ENCODE results near the gene DOCK11. TPM values are rescaled to one million over a fixed set of nuclear protein-coding genes. Genes with fewer than 3 reads are reported as not detected.
"Not testable (repeated sequence)": the region's sequence is repeated elsewhere in the genome, so short reads cannot be mapped to it uniquely, and the experiment has no call there.

The DOCK11 gene
- total and polyA plus RNA-seq, 2 of the 4 experiments (the other 2 are of a cell fraction) = 3.9 to 13.1 TPM

DNA sequence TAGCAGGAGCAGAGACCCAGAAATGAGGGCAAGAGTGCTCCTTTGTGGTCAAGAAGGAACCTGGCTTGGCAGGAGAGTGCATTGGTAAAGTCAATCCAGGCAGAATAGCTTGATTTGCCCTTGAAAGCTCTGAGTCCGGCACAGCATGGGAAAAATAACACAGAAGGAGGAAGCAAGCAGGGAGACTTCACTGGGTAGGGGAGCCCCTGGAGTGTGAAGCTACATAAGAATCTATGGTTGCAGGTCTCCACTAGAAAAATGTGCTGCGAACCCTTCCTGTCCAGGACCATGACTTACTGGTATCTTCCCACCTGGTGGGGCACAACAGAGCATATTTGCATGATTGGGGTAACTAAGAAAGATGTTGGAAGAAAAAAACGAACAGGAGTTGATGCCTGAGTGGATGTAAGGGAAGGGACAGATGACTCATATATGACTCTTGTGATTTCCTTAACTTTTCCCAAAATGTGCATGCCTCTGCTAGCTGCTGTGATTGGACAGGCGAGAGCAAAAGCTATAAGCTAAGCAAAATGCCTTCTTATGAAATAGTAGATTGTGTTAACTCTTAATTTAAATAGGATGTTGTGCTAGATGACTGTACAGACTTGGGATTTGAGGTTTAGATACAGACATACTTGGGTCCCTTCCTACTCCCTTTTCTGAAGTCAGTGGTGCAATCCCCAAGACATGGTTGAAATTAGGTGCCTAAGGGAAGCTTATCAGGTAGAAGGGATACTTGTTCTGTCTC lies 235.1 kb downstream of the DOCK11 start:
- 0 out of 2 replicates have a peak overlapping the region, but pooled peaks have one; percentile 13 for H3K9ac ChIP-seq (ENCODE audit: low read depth, low read length)
- no peaks in the 10 kb centered on the region for H3K9me3 ChIP-seq (ENCODE audit: control insufficient read depth, insufficient read depth, low read length)
- H3K56ac ChIP-seq (ENCODE audit: extremely low read depth, insufficient read depth, low read length) = peak overlapping the region; percentile 24; the same call in 1 of the 2 replicates
- no peak overlapping the region for H2AFZ ChIP-seq (replicated peaks; ENCODE audit: low read length, poor library complexity)
- H3K4ac ChIP-seq (ENCODE audit: low read depth, low read length) = peak overlapping the region; percentile 47
- peak overlapping the region; percentile 58; the same call in 1 of the 2 replicates for H3K27ac ChIP-seq (ENCODE audit: insufficient read depth, low read length)
- intact Hi-C loops (cut with micrococcal nuclease) (no loop called here), in situ Hi-C loops (cut with MboI; ENCODE audit: low sequenced_read_pairs) (no loop called here), dilution Hi-C loops (cut with HindIII; ENCODE audit: low sequenced_read_pairs, unreplicated experiment) (no loop called here)
- peak overlapping the region; percentile 76 for H3K4me2 ChIP-seq (ENCODE audit: low read depth, low read length)
- H3K79me1 ChIP-seq (ENCODE audit: low read depth in 1 of 2, low read length in 2 of 2) = peaks cover 0 to 6% of the 10 kb centered on the region in 2 experiments; a peak in 1 of 4 replicates
- H3K4me1 ChIP-seq (ENCODE audit: control insufficient read depth, insufficient read depth, low read length) = peaks cover 9% of the 10 kb centered on the region
- ChIA-PET POLR2A (ENCODE audit: unreplicated experiment) (no interaction called here), CTCF (interaction anchor here (1.0 kb wide), 2 partner anchors 37 to 54 kb away, joined by 3 to 6 read pairs; no protein-coding TSS in a partner anchor)
- peak overlapping the region; percentile 52 for H2BK120ac ChIP-seq (ENCODE audit: low read depth, low read length)
- TF ChIP-seq NFE2L2 (IDR thresholded peaks at IDR 0.05; ENCODE audit: low read depth, low read length) = no peak
- peak; percentile 56 for TF ChIP-seq MAFK (IDR thresholded peaks at IDR 0.05; ENCODE audit: low read depth, low read length)
- TF ChIP-seq FOS (IDR thresholded peaks at IDR 0.05; ENCODE audit: low read depth, low read length) = peak; percentile 45; the same call in 1 of the 2 replicates
- peak; percentile 62 for TF ChIP-seq CEBPB (IDR thresholded peaks at IDR 0.05; ENCODE audit: low read depth, low read length)
- ATAC-seq (ENCODE audit: low read depth) (peak; percentile 42), DNase-seq (peak; percentile 85)
- H3K14ac ChIP-seq (replicated peaks; ENCODE audit: low read depth, low read length) = 0 out of 2 replicates have a peak overlapping the region, but pooled peaks have one; percentile 46
- H2BK15ac ChIP-seq (ENCODE audit: low read depth, low read length) = no peak overlapping the region; the same call in 2 of the 3 replicates
- no CpG with 5 or more reads among the region's 4 CpGs for WGBS, 2 experiments (ENCODE audit: extremely low coverage in 2 of 2, insufficient read length in 1 of 2)
- H2AK5ac ChIP-seq (ENCODE audit: low read depth, low read length) = peak overlapping the region; percentile 40; the same call in 1 of the 2 replicates
- no TSS peak for BruUV-seq (replicated peaks)
- peak overlapping the region; percentile 34; the same call in 1 of the 2 replicates for H3K18ac ChIP-seq (ENCODE audit: low read depth, low read length)
- peak overlapping the region; percentile 75 for H2BK5ac ChIP-seq (ENCODE audit: low read depth, low read length, poor library complexity, severe bottlenecking)
- H4K5ac ChIP-seq (ENCODE audit: low read depth, low read length) = 0 out of 2 replicates have a peak overlapping the region, but pooled peaks have one; percentile 43
- peak overlapping the region; percentile 36; the same call in 1 of the 2 replicates for H2BK20ac ChIP-seq (ENCODE audit: low read depth, low read length)
- peak overlapping the region; percentile 63 for H4K91ac ChIP-seq (ENCODE audit: insufficient read depth, low read depth, low read length)
- no peaks in the 10 kb centered on the region for H3K27me3 ChIP-seq (ENCODE audit: control insufficient read depth, insufficient read depth, low read length)
- no peak overlapping the region for H3K4me3 ChIP-seq (ENCODE audit: insufficient read depth, low read depth, low read length)
- no peaks in the 10 kb centered on the region for H4K20me1 ChIP-seq (ENCODE audit: insufficient read depth, low read length)
- no peaks in the 10 kb centered on the region for H3K36me3 ChIP-seq (ENCODE audit: control insufficient read depth, insufficient read depth, low read length)
- H3K23ac ChIP-seq (ENCODE audit: low read depth, low read length) = 0 out of 2 replicates have a peak overlapping the region, but pooled peaks have one; percentile 62
- H2AK9ac ChIP-seq (replicated peaks; ENCODE audit: low read depth, low read length, poor library complexity) = no peak overlapping the region
- H4K8ac ChIP-seq (ENCODE audit: low read depth in 2 of 2, low read length in 2 of 2) = peak overlapping the region in 1 of 2 experiments; percentile 74; a peak in 1 of 4 replicates
- peaks cover 3% of the 10 kb centered on the region; the same call in 1 of the 2 replicates for H3K9me1 ChIP-seq (ENCODE audit: insufficient read depth, low read length)

DNA sequence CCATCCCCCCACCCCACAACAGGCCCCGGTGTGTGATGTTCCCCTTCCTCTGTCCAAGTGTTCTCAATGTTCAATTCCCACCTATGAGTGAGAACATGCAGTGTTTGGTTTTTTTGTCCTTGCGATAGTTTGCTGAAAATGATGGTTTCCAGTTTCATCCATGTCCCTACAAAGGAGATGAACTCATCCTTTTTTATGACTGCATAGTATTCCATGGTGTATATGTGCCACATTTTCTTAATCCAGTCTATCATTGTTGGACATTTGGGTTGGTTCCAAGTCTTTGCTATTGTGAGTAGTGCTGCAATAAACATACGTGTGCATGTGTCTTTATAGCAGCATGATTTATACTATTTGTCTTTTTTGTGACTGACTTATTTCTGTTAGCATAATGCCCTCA lies 236.9 kb downstream of the DOCK11 start:
- H3K27me3 ChIP-seq (ENCODE audit: control insufficient read depth, insufficient read depth, low read length); H3K4me2 ChIP-seq (ENCODE audit: low read depth, low read length); H3K9me1 ChIP-seq (ENCODE audit: insufficient read depth, low read length); H3K4ac ChIP-seq (ENCODE audit: low read depth, low read length); H2AK5ac ChIP-seq (ENCODE audit: low read depth, low read length); H2BK5ac ChIP-seq (ENCODE audit: low read depth, low read length, poor library complexity, severe bottlenecking); H3K56ac ChIP-seq (ENCODE audit: extremely low read depth, insufficient read depth, low read length); CTCF ChIA-PET; H3K14ac ChIP-seq (replicated peaks; ENCODE audit: low read depth, low read length); H3K9me3 ChIP-seq (ENCODE audit: control insufficient read depth, insufficient read depth, low read length); H4K8ac ChIP-seq (ENCODE audit: low read depth in 2 of 2, low read length in 2 of 2); DNase-seq; dilution Hi-C loops (cut with HindIII; ENCODE audit: low sequenced_read_pairs, unreplicated experiment); H2BK15ac ChIP-seq (ENCODE audit: low read depth, low read length); H4K91ac ChIP-seq (ENCODE audit: insufficient read depth, low read depth, low read length); in situ Hi-C loops (cut with MboI; ENCODE audit: low sequenced_read_pairs); H3K4me3 ChIP-seq (ENCODE audit: insufficient read depth, low read depth, low read length); H3K36me3 ChIP-seq (ENCODE audit: control insufficient read depth, insufficient read depth, low read length); H3K18ac ChIP-seq (ENCODE audit: low read depth, low read length); H2BK120ac ChIP-seq (ENCODE audit: low read depth, low read length); POLR2A ChIA-PET (ENCODE audit: unreplicated experiment); intact Hi-C loops (cut with micrococcal nuclease); H2BK20ac ChIP-seq (ENCODE audit: low read depth, low read length); H2AFZ ChIP-seq (replicated peaks; ENCODE audit: low read length, poor library complexity); H4K5ac ChIP-seq (ENCODE audit: low read depth, low read length); H3K4me1 ChIP-seq (ENCODE audit: control insufficient read depth, insufficient read depth, low read length); H4K20me1 ChIP-seq (ENCODE audit: insufficient read depth, low read length); H3K23ac ChIP-seq (ENCODE audit: low read depth, low read length); ATAC-seq (ENCODE audit: low read depth); BruUV-seq (replicated peaks); H3K27ac ChIP-seq (ENCODE audit: insufficient read depth, low read length); H3K9ac ChIP-seq (ENCODE audit: low read depth, low read length); H2AK9ac ChIP-seq (replicated peaks; ENCODE audit: low read depth, low read length, poor library complexity): not testable (repeated sequence)
- WGBS, 2 experiments (ENCODE audit: extremely low coverage in 2 of 2, insufficient read length in 1 of 2) = no CpG with 5 or more reads among the region's 3 CpGs
- H3K79me1 ChIP-seq (ENCODE audit: low read depth in 1 of 2, low read length in 2 of 2) = peaks cover 0 to 12% of the 10 kb centered on the region in 2 experiments; a peak in 2 of 4 replicates
